ENCODE data around the gene GNAI3. TPM values are rescaled to one million over a fixed set of nuclear protein-coding genes. Genes with fewer than 3 reads are reported as not detected.
A peak's percentile ranks its signal among the peaks of the same experiment; 100 is the strongest.

Gene GNAI3
- total RNA-seq, 2 experiments from 2014 or later = 7.5 to 8.3 TPM

- CTCF ChIA-PET = no interaction called here
- H3K9me3 Mint-ChIP-seq (ENCODE audit: low read depth) = no peaks in the 10 kb centered on the region
- H3K4me1 Mint-ChIP-seq = peaks cover 22% of the 10 kb centered on the region
- H3K27me3 Mint-ChIP-seq = no peaks in the 10 kb centered on the region
- DNase-seq (no peak), ATAC-seq (no peak)
- peaks cover 5% of the 10 kb centered on the region for H3K36me3 Mint-ChIP-seq
- H3K4me3 Mint-ChIP-seq = no peak overlapping the region
- H3K27ac Mint-ChIP-seq = no peak overlapping the region
These were observed 18.6 kb downstream of the GNAI3 start for GRCh38 chr1:109566982-109567381.

- Mint-ChIP-seq H3K4me3 (no peak overlapping the region), H3K9me3 (ENCODE audit: low read depth) (no peaks in the 10 kb centered on the region), H3K36me3 (peaks cover 5% of the 10 kb centered on the region), H3K27me3 (no peaks in the 10 kb centered on the region), H3K27ac (no peak overlapping the region), H3K4me1 (peaks cover 26% of the 10 kb centered on the region)
- ATAC-seq (no peak), DNase-seq (no peak)
- CTCF ChIA-PET = interaction anchor here (0.6 kb wide), 1 partner anchor 76 kb away, joined by 3 read pairs; no protein-coding TSS in a partner anchor
These were observed 19.7 kb downstream of the GNAI3 start for GRCh38 chr1:109567877-109568672.

- Mint-ChIP-seq H3K4me3 (no peak overlapping the region), H3K4me1 (peaks cover 19% of the 10 kb centered on the region), H3K27me3 (no peaks in the 10 kb centered on the region), H3K27ac (no peak overlapping the region), H3K9me3 (ENCODE audit: low read depth) (no peaks in the 10 kb centered on the region), H3K36me3 (peaks cover 3% of the 10 kb centered on the region)
- CTCF ChIA-PET = interaction anchor here (0.9 to 1.4 kb wide), 3 partner anchors 10 to 460 kb away, joined by 3 to 4 read pairs (median 4); partner anchors contain the start of gene AHCYL1
- DNase-seq = no peak
- no peak for ATAC-seq
These were observed 20.9 kb downstream of the GNAI3 start for GRCh38 chr1:109569323-109569722.

- ATAC-seq = no peak
- no peaks in the 10 kb centered on the region for H3K27me3 Mint-ChIP-seq
- CTCF ChIA-PET = interaction anchor here (1.1 to 1.4 kb wide), 3 partner anchors 11 to 46 kb away, joined by 3 to 4 read pairs (median 3); no protein-coding TSS in a partner anchor
- H3K36me3 Mint-ChIP-seq = peaks cover 5% of the 10 kb centered on the region
- DNase-seq = no peak
- H3K9me3 Mint-ChIP-seq (ENCODE audit: low read depth) = no peaks in the 10 kb centered on the region
- H3K4me1 Mint-ChIP-seq = peaks cover 13% of the 10 kb centered on the region
- no peak overlapping the region for H3K4me3 Mint-ChIP-seq
- no peak overlapping the region for H3K27ac Mint-ChIP-seq
These were observed 22.0 kb downstream of the GNAI3 start for GRCh38 chr1:109570414-109570813.

GRCh38 chr1:109573785-109574184 lies 25.4 kb downstream of the GNAI3 start:
- ATAC-seq = no peak
- no peak overlapping the region for H3K4me3 Mint-ChIP-seq
- H3K27ac Mint-ChIP-seq = no peak overlapping the region
- DNase-seq = no peak
- no peaks in the 10 kb centered on the region for H3K9me3 Mint-ChIP-seq (ENCODE audit: low read depth)
- no peaks in the 10 kb centered on the region for H3K27me3 Mint-ChIP-seq
- peaks cover 6% of the 10 kb centered on the region for H3K4me1 Mint-ChIP-seq
- CTCF ChIA-PET = interaction anchor here (1.5 kb wide), 1 partner anchor 24 kb away, joined by 3 read pairs; no protein-coding TSS in a partner anchor
- H3K36me3 Mint-ChIP-seq = peaks cover 19% of the 10 kb centered on the region

GRCh38 chr1:109578947-109579443 lies 30.6 kb downstream of the GNAI3 start:
- DNase-seq = no peak
- Mint-ChIP-seq H3K4me3 (no peak overlapping the region), H3K27me3 (no peaks in the 10 kb centered on the region), H3K27ac (peak overlapping the region; percentile 36), H3K9me3 (ENCODE audit: low read depth) (no peaks in the 10 kb centered on the region), H3K36me3 (peaks cover 40% of the 10 kb centered on the region), H3K4me1 (peaks cover 1% of the 10 kb centered on the region)
- no peak for ATAC-seq
- CTCF ChIA-PET = interaction anchor here (1.2 kb wide), 1 partner anchor 451 kb away, joined by 3 read pairs; no protein-coding TSS in a partner anchor

GRCh38 chr1:109579491-109579890 lies 31.1 kb downstream of the GNAI3 start:
- Mint-ChIP-seq H3K9me3 (ENCODE audit: low read depth) (no peaks in the 10 kb centered on the region), H3K4me3 (no peak overlapping the region), H3K36me3 (peaks cover 44% of the 10 kb centered on the region), H3K27ac (no peak overlapping the region), H3K4me1 (peaks cover 1% of the 10 kb centered on the region), H3K27me3 (no peaks in the 10 kb centered on the region)
- ATAC-seq (no peak), DNase-seq (no peak)
- CTCF ChIA-PET = interaction anchor here (1.2 to 1.6 kb wide), 2 partner anchors 405 to 450 kb away, joined by 3 to 7 read pairs; partner anchors contain the start of gene AHCYL1

- no peaks in the 10 kb centered on the region for H3K27me3 Mint-ChIP-seq
- H3K4me3 Mint-ChIP-seq = no peak overlapping the region
- H3K36me3 Mint-ChIP-seq = peaks cover 48% of the 10 kb centered on the region
- no peaks in the 10 kb centered on the region for H3K9me3 Mint-ChIP-seq (ENCODE audit: low read depth)
- no peak overlapping the region for H3K27ac Mint-ChIP-seq
- H3K4me1 Mint-ChIP-seq = peaks cover 1% of the 10 kb centered on the region
- CTCF ChIA-PET = no interaction called here
- no peak for DNase-seq
- no peak for ATAC-seq
These were observed 33.6 kb downstream of the GNAI3 start for GRCh38 chr1:109582021-109582420.

GRCh38 chr1:109584766-109585165 lies 36.4 kb downstream of the GNAI3 start:
- ATAC-seq = no peak
- Mint-ChIP-seq H3K36me3 (peaks cover 55% of the 10 kb centered on the region), H3K4me1 (no peaks in the 10 kb centered on the region), H3K9me3 (ENCODE audit: low read depth) (no peaks in the 10 kb centered on the region), H3K27ac (no peak overlapping the region), H3K27me3 (no peaks in the 10 kb centered on the region), H3K4me3 (no peak overlapping the region)
- CTCF ChIA-PET = no interaction called here
- DNase-seq = no peak

- CTCF ChIA-PET = no interaction called here
- no peaks in the 10 kb centered on the region for H3K27me3 Mint-ChIP-seq
- H3K9me3 Mint-ChIP-seq (ENCODE audit: low read depth) = no peaks in the 10 kb centered on the region
- H3K4me1 Mint-ChIP-seq = no peaks in the 10 kb centered on the region
- H3K4me3 Mint-ChIP-seq = no peak overlapping the region
- DNase-seq = no peak
- H3K27ac Mint-ChIP-seq = no peak overlapping the region
- ATAC-seq = no peak
- peaks cover 55% of the 10 kb centered on the region for H3K36me3 Mint-ChIP-seq
These were observed 37.6 kb downstream of the GNAI3 start for GRCh38 chr1:109586055-109586454.

GRCh38 chr1:109589177-109589576 lies 40.8 kb downstream of the GNAI3 start:
- Mint-ChIP-seq H3K4me1 (no peaks in the 10 kb centered on the region), H3K27ac (no peak overlapping the region), H3K9me3 (ENCODE audit: low read depth) (no peaks in the 10 kb centered on the region), H3K4me3 (no peak overlapping the region), H3K27me3 (no peaks in the 10 kb centered on the region), H3K36me3 (peaks cover 63% of the 10 kb centered on the region)
- CTCF ChIA-PET = no interaction called here
- ATAC-seq (no peak), DNase-seq (no peak)

GRCh38 chr1:109589679-109590078 lies 41.3 kb downstream of the GNAI3 start:
- no peaks in the 10 kb centered on the region for H3K4me1 Mint-ChIP-seq
- DNase-seq (no peak), ATAC-seq (no peak)
- no peaks in the 10 kb centered on the region for H3K9me3 Mint-ChIP-seq (ENCODE audit: low read depth)
- H3K4me3 Mint-ChIP-seq = no peak overlapping the region
- no peak overlapping the region for H3K27ac Mint-ChIP-seq
- no peaks in the 10 kb centered on the region for H3K27me3 Mint-ChIP-seq
- peaks cover 60% of the 10 kb centered on the region for H3K36me3 Mint-ChIP-seq
- CTCF ChIA-PET = interaction anchor here (1.4 kb wide), 1 partner anchor 50 kb away, joined by 4 read pairs; no protein-coding TSS in a partner anchor

- ATAC-seq (no peak), DNase-seq (no peak)
- peaks cover 45% of the 10 kb centered on the region for H3K36me3 Mint-ChIP-seq
- no peaks in the 10 kb centered on the region for H3K9me3 Mint-ChIP-seq (ENCODE audit: low read depth)
- no peaks in the 10 kb centered on the region for H3K27me3 Mint-ChIP-seq
- no peak overlapping the region for H3K27ac Mint-ChIP-seq
- H3K4me1 Mint-ChIP-seq = no peaks in the 10 kb centered on the region
- CTCF ChIA-PET = no interaction called here
- H3K4me3 Mint-ChIP-seq = no peak overlapping the region
These were observed 44.5 kb downstream of the GNAI3 start for GRCh38 chr1:109592916-109593315.

GRCh38 chr1:109595531-109595930 lies 47.1 kb downstream of the GNAI3 start:
- H3K27ac Mint-ChIP-seq = no peak overlapping the region
- H3K4me1 Mint-ChIP-seq = no peaks in the 10 kb centered on the region
- H3K36me3 Mint-ChIP-seq = peaks cover 35% of the 10 kb centered on the region
- no peak overlapping the region for H3K4me3 Mint-ChIP-seq
- no peaks in the 10 kb centered on the region for H3K27me3 Mint-ChIP-seq
- ATAC-seq = no peak
- CTCF ChIA-PET = interaction anchor here (0.7 to 1.5 kb wide), 4 partner anchors 10 to 45 kb away, joined by 3 to 4 read pairs (median 3); no protein-coding TSS in a partner anchor
- no peaks in the 10 kb centered on the region for H3K9me3 Mint-ChIP-seq (ENCODE audit: low read depth)
- DNase-seq = no peak

Data from activated CD8-positive, alpha-beta memory T cell treated with anti-CD3 and anti-CD28 coated beads, Interleukin-2, amount 10 ng/mL, durations not matched to agents 7 days and 5 days (primary cell).